ENCODE results near the gene TICRR. TPM values are rescaled to one million over a fixed set of nuclear protein-coding genes. Genes with fewer than 3 reads are reported as not detected.

The TICRR gene
- total RNA-seq, 1 experiment from 2014 or later = 45.2 TPM

DNA sequence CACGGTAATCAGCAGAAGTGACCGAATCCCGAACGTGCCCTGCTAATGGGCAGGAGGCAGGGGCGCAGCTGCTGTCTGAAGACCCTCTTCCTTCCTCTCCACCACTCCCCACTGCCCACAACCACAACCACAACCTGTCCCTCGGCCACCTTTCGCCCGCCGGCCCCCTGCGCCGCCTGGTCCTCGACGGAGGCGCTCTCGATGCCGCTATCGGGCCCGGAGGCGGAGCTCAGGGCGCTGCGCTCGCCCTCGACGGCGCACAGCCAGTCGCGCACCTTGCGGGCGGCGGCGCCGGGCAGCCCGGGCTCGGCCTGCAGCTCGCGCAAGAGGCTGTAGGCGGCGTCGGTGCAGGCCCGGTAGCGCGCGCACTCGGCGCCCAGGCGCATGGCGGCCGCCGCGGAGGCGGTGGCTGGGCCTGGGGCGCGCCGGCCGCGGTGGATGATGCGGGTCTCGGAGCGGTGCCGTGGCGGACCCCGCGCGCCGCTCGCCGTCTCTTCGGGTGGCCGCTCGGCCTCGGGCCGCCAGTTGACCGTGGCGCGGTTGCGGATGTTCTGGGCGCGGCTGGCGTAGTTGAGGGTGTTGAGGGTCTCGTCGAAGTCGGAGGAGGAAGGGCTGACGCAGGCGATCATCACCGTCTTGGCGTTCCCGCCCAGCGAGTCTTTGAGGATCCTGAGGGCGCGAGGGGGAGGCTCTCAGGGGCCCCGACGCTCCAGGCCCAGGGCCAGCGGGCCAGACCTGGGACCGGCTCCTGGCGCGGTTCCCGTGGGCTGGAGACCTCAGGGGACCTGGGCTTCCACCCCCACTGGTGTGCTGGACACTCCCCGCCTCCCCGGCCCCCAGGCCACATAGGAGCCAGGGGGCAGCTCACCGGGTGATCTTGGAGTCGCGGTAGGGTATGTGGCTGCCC is 73.1 kb downstream of the TICRR start:
- Mint-ChIP-seq H3K27ac (ENCODE audit: unreplicated experiment) (no peak overlapping the region), H3K4me1 (ENCODE audit: low read depth, unreplicated experiment) (no peaks in the 10 kb centered on the region), H3K9me3 (ENCODE audit: low read depth, unreplicated experiment) (no peaks in the 10 kb centered on the region), H3K36me3 (ENCODE audit: insufficient read depth, unreplicated experiment) (no peaks in the 10 kb centered on the region), H3K4me3 (ENCODE audit: low read depth, unreplicated experiment) (no peak overlapping the region), H3K27me3 (ENCODE audit: unreplicated experiment) (peaks cover 7% of the 10 kb centered on the region)
- TF ChIP-seq, protein P1, sequence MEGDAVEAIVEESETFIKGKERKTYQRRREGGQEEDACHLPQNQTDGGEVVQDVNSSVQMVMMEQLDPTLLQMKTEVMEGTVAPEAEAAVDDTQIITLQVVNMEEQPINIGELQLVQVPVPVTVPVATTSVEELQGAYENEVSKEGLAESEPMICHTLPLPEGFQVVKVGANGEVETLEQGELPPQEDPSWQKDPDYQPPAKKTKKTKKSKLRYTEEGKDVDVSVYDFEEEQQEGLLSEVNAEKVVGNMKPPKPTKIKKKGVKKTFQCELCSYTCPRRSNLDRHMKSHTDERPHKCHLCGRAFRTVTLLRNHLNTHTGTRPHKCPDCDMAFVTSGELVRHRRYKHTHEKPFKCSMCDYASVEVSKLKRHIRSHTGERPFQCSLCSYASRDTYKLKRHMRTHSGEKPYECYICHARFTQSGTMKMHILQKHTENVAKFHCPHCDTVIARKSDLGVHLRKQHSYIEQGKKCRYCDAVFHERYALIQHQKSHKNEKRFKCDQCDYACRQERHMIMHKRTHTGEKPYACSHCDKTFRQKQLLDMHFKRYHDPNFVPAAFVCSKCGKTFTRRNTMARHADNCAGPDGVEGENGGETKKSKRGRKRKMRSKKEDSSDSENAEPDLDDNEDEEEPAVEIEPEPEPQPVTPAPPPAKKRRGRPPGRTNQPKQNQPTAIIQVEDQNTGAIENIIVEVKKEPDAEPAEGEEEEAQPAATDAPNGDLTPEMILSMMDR (IDR thresholded peaks at IDR 0.05; ENCODE audit: unreplicated experiment) = no peak
- no peak for DNase-seq
- CTCF ChIA-PET = interaction anchor here (1.1 kb wide), 1 partner anchor 23 kb away, joined by 4 read pairs; no protein-coding TSS in a partner anchor
- intact Hi-C loops (cut with micrococcal nuclease; ENCODE audit: unreplicated experiment) = loop anchor here (10.0 kb wide), 1 partner anchor 96 kb away; no protein-coding TSS in a partner anchor
- no TSS peak for BruUV-seq (replicated peaks)

DNA sequence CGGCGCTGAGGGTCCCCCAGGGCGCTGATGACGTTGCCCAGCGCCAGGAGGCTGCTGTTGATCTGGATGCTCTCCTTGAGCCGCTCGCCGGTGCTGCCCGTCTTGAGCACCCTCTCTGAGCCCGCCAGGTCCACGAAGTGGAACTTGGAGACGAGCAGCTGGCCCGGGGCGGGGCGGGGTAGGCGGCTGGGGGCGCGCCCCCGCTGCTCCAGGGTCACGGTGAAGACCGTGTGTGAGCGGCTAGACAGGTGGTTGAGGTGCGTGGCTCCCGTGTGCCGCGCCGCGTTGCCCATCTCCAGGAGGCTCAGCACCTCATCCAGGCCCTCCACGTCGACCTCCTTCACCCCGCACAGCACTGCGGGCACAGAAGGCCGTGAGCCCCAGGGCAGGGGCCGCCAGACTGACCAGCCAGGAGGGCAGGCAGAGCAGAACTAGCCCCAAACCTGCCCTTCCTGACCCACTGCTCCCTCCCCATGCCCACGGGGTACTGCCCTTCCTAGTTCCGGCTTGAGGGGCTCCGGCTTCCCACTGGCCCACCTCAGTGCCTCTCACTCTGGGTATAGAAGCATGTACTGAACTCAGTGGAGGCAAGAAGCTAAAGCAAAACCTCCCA is 73.8 kb downstream of the TICRR start:
- BruUV-seq (replicated peaks) = no TSS peak
- Mint-ChIP-seq H3K27ac (ENCODE audit: unreplicated experiment) (no peak overlapping the region), H3K4me1 (ENCODE audit: low read depth, unreplicated experiment) (peaks cover under 1% of the 10 kb centered on the region), H3K4me3 (ENCODE audit: low read depth, unreplicated experiment) (no peak overlapping the region), H3K27me3 (ENCODE audit: unreplicated experiment) (peaks cover 15% of the 10 kb centered on the region), H3K36me3 (ENCODE audit: insufficient read depth, unreplicated experiment) (no peaks in the 10 kb centered on the region), H3K9me3 (ENCODE audit: low read depth, unreplicated experiment) (no peaks in the 10 kb centered on the region)
- DNase-seq = no peak
- intact Hi-C loops (cut with micrococcal nuclease; ENCODE audit: unreplicated experiment) = loop anchor here (10.0 kb wide), 1 partner anchor 96 kb away; no protein-coding TSS in a partner anchor
- CTCF ChIA-PET = no interaction called here
- TF ChIP-seq, protein P1 (IDR thresholded peaks at IDR 0.05; ENCODE audit: unreplicated experiment) = no peak

DNA sequence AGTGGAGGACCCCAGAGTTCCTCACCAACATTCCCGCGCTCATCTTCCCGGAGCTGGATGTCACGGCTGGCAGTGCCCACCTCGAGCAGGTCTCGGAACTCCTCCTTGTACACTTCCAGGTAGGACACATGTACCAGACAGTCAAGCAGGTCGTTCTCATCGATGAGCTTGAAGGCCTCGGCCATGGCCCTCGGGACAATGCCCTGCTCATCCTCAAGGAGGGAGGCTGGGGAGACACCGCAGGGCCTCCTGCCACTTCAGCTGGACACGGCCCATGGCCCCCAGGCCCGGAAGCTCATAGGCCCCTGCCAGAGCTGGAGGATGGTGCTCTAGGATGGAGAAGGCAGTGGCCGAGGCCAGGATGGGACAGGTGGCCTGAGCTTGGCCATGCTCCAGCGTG is 74.4 kb downstream of the TICRR start:
- Mint-ChIP-seq H3K4me1 (ENCODE audit: low read depth, unreplicated experiment) (peaks cover 7% of the 10 kb centered on the region), H3K36me3 (ENCODE audit: insufficient read depth, unreplicated experiment) (peaks cover 4% of the 10 kb centered on the region), H3K9me3 (ENCODE audit: low read depth, unreplicated experiment) (no peaks in the 10 kb centered on the region), H3K27me3 (ENCODE audit: unreplicated experiment) (peaks cover 21% of the 10 kb centered on the region), H3K4me3 (ENCODE audit: low read depth, unreplicated experiment) (no peak overlapping the region), H3K27ac (ENCODE audit: unreplicated experiment) (no peak overlapping the region)
- intact Hi-C loops (cut with micrococcal nuclease; ENCODE audit: unreplicated experiment) = loop anchor here (10.0 kb wide), 1 partner anchor 95 kb away; no protein-coding TSS in a partner anchor
- no TSS peak for BruUV-seq (replicated peaks)
- CTCF ChIA-PET = no interaction called here
- DNase-seq = no peak
- TF ChIP-seq, protein P1 (IDR thresholded peaks at IDR 0.05; ENCODE audit: unreplicated experiment) = no peak

DNA sequence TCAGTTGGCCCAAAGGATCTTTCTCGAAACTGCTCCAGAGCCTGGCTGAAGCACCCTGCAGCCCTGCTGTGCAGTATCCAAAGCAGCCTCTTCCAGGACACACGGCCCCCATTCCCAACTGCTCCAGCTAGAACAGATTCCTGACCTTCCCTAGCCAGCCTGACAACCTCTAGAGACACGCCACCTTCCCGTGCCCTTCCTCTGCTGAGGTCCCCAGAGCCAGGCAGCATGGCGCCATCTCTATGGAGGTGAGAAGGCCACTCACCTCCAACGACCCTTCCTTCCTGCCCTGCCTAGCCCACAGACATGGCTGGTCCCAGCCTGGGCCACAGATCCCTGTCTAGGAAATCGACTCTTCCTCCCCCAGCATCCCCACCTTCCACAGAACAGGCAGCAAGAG is 76.9 kb downstream of the TICRR start:
- no peak for DNase-seq
- Mint-ChIP-seq H3K27me3 (ENCODE audit: unreplicated experiment) (peaks cover 36% of the 10 kb centered on the region), H3K4me3 (ENCODE audit: low read depth, unreplicated experiment) (no peak overlapping the region), H3K4me1 (ENCODE audit: low read depth, unreplicated experiment) (peaks cover 11% of the 10 kb centered on the region), H3K36me3 (ENCODE audit: insufficient read depth, unreplicated experiment) (peaks cover 15% of the 10 kb centered on the region), H3K27ac (ENCODE audit: unreplicated experiment) (no peak overlapping the region), H3K9me3 (ENCODE audit: low read depth, unreplicated experiment) (no peaks in the 10 kb centered on the region)
- no TSS peak for BruUV-seq (replicated peaks)
- TF ChIP-seq, protein P1 (IDR thresholded peaks at IDR 0.05; ENCODE audit: unreplicated experiment) = no peak
- CTCF ChIA-PET = no interaction called here
- intact Hi-C loops (cut with micrococcal nuclease; ENCODE audit: unreplicated experiment) = no loop called here
